Esophagus muscularis mucosa (tissue), 4 donors: ENCODE results near the gene RAPGEF2.

Experiments used
- EP300 ChIP-seq: sonication (generic); formaldehyde crosslinking; IDR thresholded peaks from one replicate; pipeline ENCODE4 v1.6.1; 2017; ENCODE audit warnings: antibody characterized with exemption
- POLR2A ChIP-seq: fragments of 450-650 bp; IDR thresholded peaks from one replicate; pipeline ENCODE4 v1.6.1; 2017; ENCODE audit warnings: antibody characterized with exemption, moderate library complexity, mild to moderate bottlenecking, low read depth
- POLR2AphosphoS5 ChIP-seq, 2 donors: sonication (generic); formaldehyde crosslinking; IDR thresholded peaks; one replicate each; pipeline ENCODE4 v1.6.1; 2017; ENCODE audit warnings: antibody characterized with exemption in 2 of 2
- TF ChIP-seq, protein P1 (sequence below), 3 experiments: fragments of 200-600 bp in 2 of 3; fragments of 450-650 bp in 1 of 3; sonication (generic) in 2 of 3; IDR thresholded peaks; one replicate each; pipeline ENCODE4 v1.5.1; 2017 to 2019; ENCODE audit warnings: antibody characterized with exemption in 3 of 3, mild to moderate bottlenecking in 2 of 3, moderate library complexity in 1 of 3

DNA sequence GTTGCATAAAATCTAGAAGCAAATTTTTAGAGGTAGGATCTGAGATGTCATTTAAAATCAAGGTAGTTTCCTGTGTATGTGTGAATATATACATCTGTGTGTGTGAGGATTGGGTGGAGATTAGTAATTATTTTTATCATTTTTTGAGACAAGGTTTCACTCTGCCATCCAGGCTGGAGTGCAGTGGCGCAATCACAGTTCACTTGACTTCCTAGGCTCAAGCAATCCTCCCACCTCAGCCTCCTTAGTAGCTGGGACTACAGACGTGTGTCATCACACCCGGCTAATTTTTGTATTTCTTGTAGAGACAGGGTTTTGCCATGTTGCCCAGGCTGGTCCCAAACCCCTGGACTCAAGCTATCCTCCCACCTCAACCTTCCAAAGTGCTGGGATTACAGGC, 188.3 kb downstream of the RAPGEF2 start:
- TF ChIP-seq, protein P1, sequence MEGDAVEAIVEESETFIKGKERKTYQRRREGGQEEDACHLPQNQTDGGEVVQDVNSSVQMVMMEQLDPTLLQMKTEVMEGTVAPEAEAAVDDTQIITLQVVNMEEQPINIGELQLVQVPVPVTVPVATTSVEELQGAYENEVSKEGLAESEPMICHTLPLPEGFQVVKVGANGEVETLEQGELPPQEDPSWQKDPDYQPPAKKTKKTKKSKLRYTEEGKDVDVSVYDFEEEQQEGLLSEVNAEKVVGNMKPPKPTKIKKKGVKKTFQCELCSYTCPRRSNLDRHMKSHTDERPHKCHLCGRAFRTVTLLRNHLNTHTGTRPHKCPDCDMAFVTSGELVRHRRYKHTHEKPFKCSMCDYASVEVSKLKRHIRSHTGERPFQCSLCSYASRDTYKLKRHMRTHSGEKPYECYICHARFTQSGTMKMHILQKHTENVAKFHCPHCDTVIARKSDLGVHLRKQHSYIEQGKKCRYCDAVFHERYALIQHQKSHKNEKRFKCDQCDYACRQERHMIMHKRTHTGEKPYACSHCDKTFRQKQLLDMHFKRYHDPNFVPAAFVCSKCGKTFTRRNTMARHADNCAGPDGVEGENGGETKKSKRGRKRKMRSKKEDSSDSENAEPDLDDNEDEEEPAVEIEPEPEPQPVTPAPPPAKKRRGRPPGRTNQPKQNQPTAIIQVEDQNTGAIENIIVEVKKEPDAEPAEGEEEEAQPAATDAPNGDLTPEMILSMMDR (IDR thresholded peaks at IDR 0.05) = no peak
- TF ChIP-seq POLR2AphosphoS5 (IDR thresholded peaks at IDR 0.05) (no peak), POLR2A (no peak), EP300 (no peak)
